Suprapubic skin (tissue), 3 donors: Measurements from ENCODE around the gene CAMK2D.

Source experiments
- EP300 ChIP-seq: sonication (generic); formaldehyde crosslinking; IDR thresholded peaks from one replicate; pipeline ENCODE4 v1.6.1; 2017; ENCODE audit warnings: antibody characterized with exemption
- TF ChIP-seq, protein P1 (sequence below), 2 donors: fragments of 200-600 bp in 1 of 2; fragments of 450-650 bp in 1 of 2; sonication (generic) in 1 of 2; IDR thresholded peaks; one replicate each; pipeline ENCODE4 v1.5.1; 2016 to 2019; ENCODE audit warnings: antibody characterized with exemption in 2 of 2, mild to moderate bottlenecking in 1 of 2, moderate library complexity in 1 of 2

DNA sequence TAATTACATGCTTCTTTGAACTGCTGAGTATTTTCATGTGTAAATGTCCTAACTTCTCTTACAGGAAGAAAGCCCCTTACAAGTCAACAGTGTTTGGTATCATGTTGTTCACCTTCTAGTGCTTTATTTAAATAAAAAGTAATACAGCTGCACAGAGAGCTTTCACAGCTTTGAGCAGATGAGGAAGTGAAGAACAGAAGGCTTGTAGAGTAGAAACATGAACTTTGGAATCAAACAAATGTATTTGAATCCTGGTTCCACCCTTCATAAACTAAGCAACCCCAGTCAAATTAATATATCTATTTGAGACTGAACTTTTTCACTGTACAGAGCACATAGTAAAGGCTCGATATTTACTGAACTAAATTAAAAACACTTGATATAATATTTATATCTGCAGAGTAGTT is 120.5 kb downstream of the CAMK2D start:
- TF ChIP-seq EP300: no peak
- TF ChIP-seq, protein P1, sequence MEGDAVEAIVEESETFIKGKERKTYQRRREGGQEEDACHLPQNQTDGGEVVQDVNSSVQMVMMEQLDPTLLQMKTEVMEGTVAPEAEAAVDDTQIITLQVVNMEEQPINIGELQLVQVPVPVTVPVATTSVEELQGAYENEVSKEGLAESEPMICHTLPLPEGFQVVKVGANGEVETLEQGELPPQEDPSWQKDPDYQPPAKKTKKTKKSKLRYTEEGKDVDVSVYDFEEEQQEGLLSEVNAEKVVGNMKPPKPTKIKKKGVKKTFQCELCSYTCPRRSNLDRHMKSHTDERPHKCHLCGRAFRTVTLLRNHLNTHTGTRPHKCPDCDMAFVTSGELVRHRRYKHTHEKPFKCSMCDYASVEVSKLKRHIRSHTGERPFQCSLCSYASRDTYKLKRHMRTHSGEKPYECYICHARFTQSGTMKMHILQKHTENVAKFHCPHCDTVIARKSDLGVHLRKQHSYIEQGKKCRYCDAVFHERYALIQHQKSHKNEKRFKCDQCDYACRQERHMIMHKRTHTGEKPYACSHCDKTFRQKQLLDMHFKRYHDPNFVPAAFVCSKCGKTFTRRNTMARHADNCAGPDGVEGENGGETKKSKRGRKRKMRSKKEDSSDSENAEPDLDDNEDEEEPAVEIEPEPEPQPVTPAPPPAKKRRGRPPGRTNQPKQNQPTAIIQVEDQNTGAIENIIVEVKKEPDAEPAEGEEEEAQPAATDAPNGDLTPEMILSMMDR (IDR thresholded peaks at IDR 0.05): no peak
